Measurements from ENCODE around the gene MOB3A. TPM values are rescaled to one million over a fixed set of nuclear protein-coding genes. Genes with fewer than 3 reads are reported as not detected.

MOB3A gene
- polyA plus RNA-seq, 1 donor (not counting 4 experiments of a cell fraction or from before 2014, with no cell fraction given), result 34.2 TPM

DNA sequence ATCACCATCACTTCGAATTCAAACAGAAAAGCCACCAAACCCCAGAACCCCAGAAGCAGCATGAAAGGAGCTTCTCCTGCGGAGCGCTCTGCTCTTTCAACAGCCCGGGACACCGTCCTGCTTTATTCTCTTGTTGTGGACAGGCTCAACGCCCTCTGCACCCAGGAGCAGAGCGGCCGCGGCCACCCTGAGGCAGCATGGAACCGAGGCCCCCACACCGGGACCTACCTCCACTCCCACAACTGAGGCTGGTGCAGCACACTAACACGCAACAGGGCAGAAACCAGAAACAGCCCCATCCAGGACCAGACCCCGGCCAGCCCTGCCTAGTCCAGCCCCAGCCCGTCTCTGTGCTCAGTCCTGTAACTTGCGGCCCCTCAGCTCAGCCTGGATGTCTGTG, 48.1 kb upstream of the MOB3A start:
- peaks cover 47% of the 10 kb centered on the region for H4K20me1 ChIP-seq (ENCODE audit: control insufficient read depth, extremely low read depth, insufficient read depth, low read length)

GRCh38 chr19:2142173-2142829, 46.2 kb upstream of the MOB3A start:
- H3K9ac ChIP-seq (ENCODE audit: control insufficient read depth, extremely low read depth, insufficient read depth, low read length), result no peak overlapping the region
- H3K9me3 ChIP-seq (ENCODE audit: control insufficient read depth, low read depth, low read length), result no peaks in the 10 kb centered on the region
- dilution Hi-C loops (cut with MboI; ENCODE audit: extremely low pct_ligation_motif_present, low sequenced_read_pairs), result no loop called here
- FAIRE-seq (no peak), DNase-seq (ENCODE audit: low read depth, low spot score) (no peak)
- H3K36me3 ChIP-seq (ENCODE audit: control insufficient read depth in 2 of 2, extremely low read depth in 1 of 2, insufficient read depth in 2 of 2, low read length in 2 of 2), result peaks cover 22 to 37% of the 10 kb centered on the region in 2 experiments
- no peaks in the 10 kb centered on the region for H3K9me1 ChIP-seq (ENCODE audit: control insufficient read depth, extremely low read depth, insufficient read depth, low read length)
- H3K4me3 ChIP-seq (ENCODE audit: control insufficient read depth in 2 of 3, extremely low read depth in 1 of 3, insufficient read depth in 2 of 3, low read depth in 1 of 3, low read length in 3 of 3), result no peak overlapping the region
- H3K27me3 ChIP-seq (ENCODE audit: control insufficient read depth, extremely low read depth, insufficient read depth, low read length), result no peaks in the 10 kb centered on the region
- H2AFZ ChIP-seq (ENCODE audit: control insufficient read depth, low read length), result no peak overlapping the region
- peaks cover 92% of the 10 kb centered on the region for H3K79me2 ChIP-seq (ENCODE audit: control insufficient read depth, insufficient read depth, low read length)
- TF ChIP-seq EZH2 (IDR thresholded peaks at IDR 0.05; ENCODE audit: low read length), result no peak
- TF ChIP-seq, protein P1, sequence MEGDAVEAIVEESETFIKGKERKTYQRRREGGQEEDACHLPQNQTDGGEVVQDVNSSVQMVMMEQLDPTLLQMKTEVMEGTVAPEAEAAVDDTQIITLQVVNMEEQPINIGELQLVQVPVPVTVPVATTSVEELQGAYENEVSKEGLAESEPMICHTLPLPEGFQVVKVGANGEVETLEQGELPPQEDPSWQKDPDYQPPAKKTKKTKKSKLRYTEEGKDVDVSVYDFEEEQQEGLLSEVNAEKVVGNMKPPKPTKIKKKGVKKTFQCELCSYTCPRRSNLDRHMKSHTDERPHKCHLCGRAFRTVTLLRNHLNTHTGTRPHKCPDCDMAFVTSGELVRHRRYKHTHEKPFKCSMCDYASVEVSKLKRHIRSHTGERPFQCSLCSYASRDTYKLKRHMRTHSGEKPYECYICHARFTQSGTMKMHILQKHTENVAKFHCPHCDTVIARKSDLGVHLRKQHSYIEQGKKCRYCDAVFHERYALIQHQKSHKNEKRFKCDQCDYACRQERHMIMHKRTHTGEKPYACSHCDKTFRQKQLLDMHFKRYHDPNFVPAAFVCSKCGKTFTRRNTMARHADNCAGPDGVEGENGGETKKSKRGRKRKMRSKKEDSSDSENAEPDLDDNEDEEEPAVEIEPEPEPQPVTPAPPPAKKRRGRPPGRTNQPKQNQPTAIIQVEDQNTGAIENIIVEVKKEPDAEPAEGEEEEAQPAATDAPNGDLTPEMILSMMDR (optimal IDR thresholded peaks at IDR 0.05 in 1 of 3, IDR thresholded peaks at IDR 0.05 in 1 of 3, conservative IDR thresholded peaks at IDR 0.05 in 1 of 3; ENCODE audit: extremely low read depth in 1 of 3, insufficient read depth in 2 of 3, low read length in 3 of 3), result no peak
- no peak overlapping the region for H3K4me2 ChIP-seq (ENCODE audit: control insufficient read depth, extremely low read depth, insufficient read depth, low read depth, low read length)
- no peaks in the 10 kb centered on the region for H3K4me1 ChIP-seq (ENCODE audit: control insufficient read depth, extremely low read depth, insufficient read depth, low read length)
- H4K20me1 ChIP-seq (ENCODE audit: control insufficient read depth, extremely low read depth, insufficient read depth, low read length), result peaks cover 41% of the 10 kb centered on the region
- no peak overlapping the region for H3K27ac ChIP-seq (ENCODE audit: control insufficient read depth, insufficient read depth, low read length)

More for the DNA sequence above, 48.1 kb upstream of the MOB3A start:
- Histone ChIP-seq H3K9me1 (ENCODE audit: control insufficient read depth, extremely low read depth, insufficient read depth, low read length) (peaks cover 4% of the 10 kb centered on the region), H2AFZ (ENCODE audit: control insufficient read depth, low read length) (no peak overlapping the region), H3K4me2 (ENCODE audit: control insufficient read depth, extremely low read depth, insufficient read depth, low read depth, low read length) (no peak overlapping the region), H3K36me3 (ENCODE audit: control insufficient read depth in 2 of 2, extremely low read depth in 1 of 2, insufficient read depth in 2 of 2, low read length in 2 of 2) (peaks cover 15 to 23% of the 10 kb centered on the region in 2 experiments), H3K27ac (ENCODE audit: control insufficient read depth, insufficient read depth, low read length) (no peak overlapping the region), H3K9me3 (ENCODE audit: control insufficient read depth, low read depth, low read length) (no peaks in the 10 kb centered on the region), H3K9ac (ENCODE audit: control insufficient read depth, extremely low read depth, insufficient read depth, low read length) (no peak overlapping the region), H3K79me2 (ENCODE audit: control insufficient read depth, insufficient read depth, low read length) (peaks cover 95% of the 10 kb centered on the region), H3K4me1 (ENCODE audit: control insufficient read depth, extremely low read depth, insufficient read depth, low read length) (no peaks in the 10 kb centered on the region), H3K4me3 (ENCODE audit: control insufficient read depth in 2 of 3, extremely low read depth in 1 of 3, insufficient read depth in 2 of 3, low read depth in 1 of 3, low read length in 3 of 3) (no peak overlapping the region), H3K27me3 (ENCODE audit: control insufficient read depth, extremely low read depth, insufficient read depth, low read length) (no peaks in the 10 kb centered on the region)
- no peak for TF ChIP-seq EZH2 (IDR thresholded peaks at IDR 0.05; ENCODE audit: low read length)
- TF ChIP-seq, protein P1 (optimal IDR thresholded peaks at IDR 0.05 in 1 of 3, IDR thresholded peaks at IDR 0.05 in 1 of 3, conservative IDR thresholded peaks at IDR 0.05 in 1 of 3; ENCODE audit: extremely low read depth in 1 of 3, insufficient read depth in 2 of 3, low read length in 3 of 3), result no peak
- FAIRE-seq (no peak), DNase-seq (ENCODE audit: low read depth, low spot score) (no peak)
- dilution Hi-C loops (cut with MboI; ENCODE audit: extremely low pct_ligation_motif_present, low sequenced_read_pairs), result no loop called here
